T-helper 1 cell (primary cell): ENCODE results near the gene TMED5.

ENCODE experiments used
- DNase-seq, 5 donors: peaks; one replicate each; pipeline ENCODE4 v3.0.0-alpha.2; 2012 to 2020

Gene TMED5

GRCh38 chr1:93120614-93121013 is 59.6 kb downstream of the TMED5 start:
- DNase-seq = no peak

GRCh38 chr1:93114391-93114790 is 65.8 kb downstream of the TMED5 start:
- DNase-seq = no peak

- DNase-seq = no peak
Observed at GRCh38 chr1:93113127-93113526, 67.1 kb downstream of the TMED5 start.

GRCh38 chr1:93111561-93111960 is 68.7 kb downstream of the TMED5 start:
- DNase-seq = no peak

GRCh38 chr1:93111065-93111464 is 69.1 kb downstream of the TMED5 start:
- no peak for DNase-seq

- DNase-seq = no peak
Observed at GRCh38 chr1:93109578-93109977, 70.6 kb downstream of the TMED5 start.

- no peak for DNase-seq
Observed at GRCh38 chr1:93108335-93108734, 71.9 kb downstream of the TMED5 start.

GRCh38 chr1:93107395-93107794 is 72.8 kb downstream of the TMED5 start:
- DNase-seq = no peak

GRCh38 chr1:93106226-93106625 is 74.0 kb downstream of the TMED5 start:
- DNase-seq = no peak

GRCh38 chr1:93102142-93102541 is 78.1 kb downstream of the TMED5 start:
- no peak for DNase-seq
